Bronchial epithelial cell (primary cell): ENCODE measurements around the gene KAZN. TPM values are rescaled to one million over a fixed set of nuclear protein-coding genes. Genes with fewer than 3 reads are reported as not detected.

Source experiments
- DNase-seq: peaks from one replicate; pipeline ENCODE4 v3.0.0-alpha.2; 2010; ENCODE audit warnings: low read depth
- FAIRE-seq: peaks from 2 replicates; lab custom pipeline; 2011; peaks lifted over from hg19 to GRCh38; lab: Jason Lieb, UNC
- H3K27me3 ChIP-seq: 2 replicates; pipeline ENCODE4 v1.5.1; 2011; ENCODE audit warnings: low read length; ENCODE audit not compliant: control insufficient read depth, insufficient read depth
- H3K36me3 ChIP-seq: 2 replicates; pipeline ENCODE4 v1.5.1; 2011; ENCODE audit warnings: low read length; ENCODE audit not compliant: control insufficient read depth, insufficient read depth
- H3K4me3 ChIP-seq: 2 replicates; pipeline ENCODE4 v1.5.1; 2011; ENCODE audit warnings: mild to moderate bottlenecking, low read depth, low read length, control low read depth
- total RNA-seq: library from RNA; depleted of rRNA; stranded (reverse); fragments of >200 nt; gene quantifications from 2 replicates; pipeline ENCODE4 v1.2.1, GENCODE V29; 2014
- TF ChIP-seq, protein P1 (sequence below): IDR thresholded peaks from 2 replicates; pipeline ENCODE4 v1.5.1; 2011; ENCODE audit warnings: mild to moderate bottlenecking, moderate library complexity, low read length, control low read depth, inconsistent platforms; ENCODE audit not compliant: insufficient read depth, severe bottlenecking

The KAZN gene
- total RNA-seq, 1 donor from 2014 or later: 4.7 TPM

DNA sequence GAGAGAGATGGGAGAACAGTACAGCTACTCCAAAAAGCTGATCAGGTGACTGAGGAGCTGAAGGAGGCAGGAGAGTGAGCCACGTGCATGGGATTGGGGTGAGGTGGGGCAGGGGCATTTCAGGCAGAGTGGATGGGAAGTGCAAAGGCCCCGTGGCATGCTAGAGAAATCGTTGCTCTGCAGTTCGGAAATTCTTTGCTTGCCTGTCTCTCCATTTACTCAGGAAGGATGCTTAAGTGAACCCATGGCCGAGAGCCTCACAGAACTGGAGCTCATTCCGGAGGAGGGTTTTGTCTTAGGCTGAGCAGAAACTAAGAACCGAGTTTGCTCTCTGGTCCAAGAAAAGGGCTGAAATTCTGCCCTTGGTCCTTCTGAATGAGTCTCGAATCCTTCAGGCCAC, 415.3 kb downstream of the KAZN start:
- Histone ChIP-seq H3K27me3 (no peaks in the 10 kb centered on the region), H3K4me3 (no peak overlapping the region), H3K36me3 (no peaks in the 10 kb centered on the region)
- TF ChIP-seq, protein P1, sequence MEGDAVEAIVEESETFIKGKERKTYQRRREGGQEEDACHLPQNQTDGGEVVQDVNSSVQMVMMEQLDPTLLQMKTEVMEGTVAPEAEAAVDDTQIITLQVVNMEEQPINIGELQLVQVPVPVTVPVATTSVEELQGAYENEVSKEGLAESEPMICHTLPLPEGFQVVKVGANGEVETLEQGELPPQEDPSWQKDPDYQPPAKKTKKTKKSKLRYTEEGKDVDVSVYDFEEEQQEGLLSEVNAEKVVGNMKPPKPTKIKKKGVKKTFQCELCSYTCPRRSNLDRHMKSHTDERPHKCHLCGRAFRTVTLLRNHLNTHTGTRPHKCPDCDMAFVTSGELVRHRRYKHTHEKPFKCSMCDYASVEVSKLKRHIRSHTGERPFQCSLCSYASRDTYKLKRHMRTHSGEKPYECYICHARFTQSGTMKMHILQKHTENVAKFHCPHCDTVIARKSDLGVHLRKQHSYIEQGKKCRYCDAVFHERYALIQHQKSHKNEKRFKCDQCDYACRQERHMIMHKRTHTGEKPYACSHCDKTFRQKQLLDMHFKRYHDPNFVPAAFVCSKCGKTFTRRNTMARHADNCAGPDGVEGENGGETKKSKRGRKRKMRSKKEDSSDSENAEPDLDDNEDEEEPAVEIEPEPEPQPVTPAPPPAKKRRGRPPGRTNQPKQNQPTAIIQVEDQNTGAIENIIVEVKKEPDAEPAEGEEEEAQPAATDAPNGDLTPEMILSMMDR: no peak
- FAIRE-seq: no peak
- DNase-seq: no peak

DNA sequence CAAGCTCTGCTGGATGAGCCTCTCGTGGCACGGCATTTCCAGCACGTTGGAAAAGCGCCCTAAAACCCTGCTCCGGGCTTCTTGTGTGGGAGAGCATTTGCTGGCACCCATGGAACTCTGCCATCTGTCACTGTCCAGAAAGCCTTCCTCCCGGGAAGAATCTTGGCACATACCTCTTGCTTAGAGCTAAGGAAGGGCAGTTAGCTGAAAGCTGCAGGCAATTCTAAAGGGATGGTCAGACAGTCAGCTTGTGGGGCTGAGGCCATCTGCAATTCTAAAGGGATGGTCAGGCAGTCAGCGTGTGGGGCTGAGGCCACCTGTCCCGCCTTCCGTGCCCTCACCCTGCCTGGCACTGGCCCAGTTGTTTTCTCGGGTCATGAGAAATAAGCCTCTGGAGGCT, 416.0 kb downstream of the KAZN start:
- FAIRE-seq: no peak
- DNase-seq: no peak
- no peaks in the 10 kb centered on the region for H3K36me3 ChIP-seq
- no peak overlapping the region for H3K4me3 ChIP-seq
- H3K27me3 ChIP-seq: no peaks in the 10 kb centered on the region
- TF ChIP-seq, protein P1: no peak

DNA sequence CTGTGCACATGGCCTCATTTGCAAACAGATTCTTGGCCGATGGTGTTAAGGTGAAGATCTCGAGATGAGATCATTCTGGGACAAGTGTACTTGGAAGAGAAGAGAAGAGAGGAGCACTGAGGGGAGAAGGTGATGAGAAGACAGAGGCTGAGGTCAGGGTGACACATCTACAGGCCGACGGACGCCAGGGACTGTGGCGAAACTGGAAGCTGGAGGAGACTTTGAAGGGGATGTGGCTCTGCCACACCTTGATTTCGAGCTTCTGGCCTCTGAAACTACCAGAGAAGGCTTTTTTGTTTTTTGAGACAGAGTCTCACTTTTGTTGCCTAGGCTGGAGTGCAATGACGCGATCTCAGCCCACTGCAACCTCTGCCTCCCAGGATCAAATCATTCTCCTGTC, 417.5 kb downstream of the KAZN start:
- Histone ChIP-seq H3K27me3 (no peaks in the 10 kb centered on the region), H3K36me3 (no peaks in the 10 kb centered on the region), H3K4me3 (no peak overlapping the region)
- no peak for DNase-seq
- TF ChIP-seq, protein P1: no peak
- FAIRE-seq: no peak

DNA sequence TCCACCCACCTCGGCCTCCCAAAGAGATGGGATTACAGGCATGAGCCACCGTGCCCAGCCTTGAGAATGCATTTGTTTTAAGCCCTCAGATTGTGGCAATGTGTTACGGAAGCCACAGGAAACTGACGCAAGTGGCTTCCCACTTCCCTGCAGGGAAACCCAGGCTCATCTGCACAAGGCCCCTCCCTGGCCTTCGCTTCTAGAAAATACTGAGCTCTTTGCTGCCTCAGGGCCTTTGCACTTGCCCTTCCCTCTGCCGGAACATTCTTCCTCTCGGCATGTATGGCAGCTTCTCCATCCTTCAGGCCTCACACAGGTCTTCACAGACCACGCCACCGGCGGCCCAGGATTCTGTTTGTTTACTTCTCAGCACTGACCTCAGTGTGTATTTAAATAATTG, 418.0 kb downstream of the KAZN start:
- no peaks in the 10 kb centered on the region for H3K27me3 ChIP-seq
- H3K4me3 ChIP-seq: no peak overlapping the region
- H3K36me3 ChIP-seq: no peaks in the 10 kb centered on the region
- no peak for FAIRE-seq
- no peak for DNase-seq
- TF ChIP-seq, protein P1: no peak

DNA sequence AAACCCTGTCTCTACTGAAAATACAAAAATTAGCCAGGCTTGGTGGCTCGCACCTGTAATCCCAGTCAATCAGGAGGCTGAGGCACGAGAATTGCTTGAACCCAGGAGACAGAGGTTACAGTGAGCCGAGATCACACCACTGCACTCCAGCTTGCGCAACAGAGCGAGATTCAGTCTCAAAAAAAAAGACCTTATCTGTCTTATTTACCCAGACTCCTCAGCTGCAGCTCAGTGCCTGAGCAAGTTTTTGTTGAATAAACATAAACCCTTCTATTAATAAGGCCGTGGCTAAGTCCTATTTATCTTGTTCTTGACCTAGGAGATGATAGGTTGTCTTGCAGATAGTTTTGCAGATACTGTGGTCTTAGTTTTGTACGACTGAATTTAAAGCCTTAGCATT, 418.6 kb downstream of the KAZN start:
- TF ChIP-seq, protein P1: no peak
- Histone ChIP-seq H3K27me3 (no peaks in the 10 kb centered on the region), H3K4me3 (no peak overlapping the region), H3K36me3 (no peaks in the 10 kb centered on the region)
- DNase-seq (no peak), FAIRE-seq (no peak)

DNA sequence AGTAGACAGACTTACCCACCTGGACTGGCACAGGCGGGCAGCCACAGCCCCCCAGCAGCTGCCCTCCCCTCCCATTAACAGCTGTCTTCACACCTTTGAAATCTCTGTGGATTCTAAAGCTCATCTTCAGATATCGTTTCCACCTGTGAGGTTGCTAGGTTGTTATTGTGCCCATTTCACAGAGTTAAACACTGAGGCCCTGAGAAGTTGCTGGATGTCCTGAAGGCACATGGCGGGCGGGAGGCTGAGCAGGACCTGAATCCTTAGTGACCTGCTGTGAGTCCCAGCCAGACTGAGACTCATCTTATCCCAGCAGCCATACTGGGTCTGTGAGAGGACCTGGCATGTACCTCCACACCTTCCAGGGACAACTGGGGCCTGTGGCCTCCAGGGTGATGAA, 420.3 kb downstream of the KAZN start:
- Histone ChIP-seq H3K36me3 (no peaks in the 10 kb centered on the region), H3K4me3 (no peak overlapping the region), H3K27me3 (no peaks in the 10 kb centered on the region)
- FAIRE-seq (no peak), DNase-seq (no peak)
- TF ChIP-seq, protein P1: no peak
